GM21515 (cell line): ENCODE results near the gene CD37.
"Not testable (repeated sequence)": the region's sequence is repeated elsewhere in the genome, so short reads cannot be mapped to it uniquely, and the experiment has no call there.

Experiments
- ATAC-seq: cut with Tn5 transposase; IDR thresholded peaks from one replicate; pipeline ENCODE4 v1.9.1; 2021; ENCODE audit not compliant: unreplicated experiment

CD37 gene

DNA sequence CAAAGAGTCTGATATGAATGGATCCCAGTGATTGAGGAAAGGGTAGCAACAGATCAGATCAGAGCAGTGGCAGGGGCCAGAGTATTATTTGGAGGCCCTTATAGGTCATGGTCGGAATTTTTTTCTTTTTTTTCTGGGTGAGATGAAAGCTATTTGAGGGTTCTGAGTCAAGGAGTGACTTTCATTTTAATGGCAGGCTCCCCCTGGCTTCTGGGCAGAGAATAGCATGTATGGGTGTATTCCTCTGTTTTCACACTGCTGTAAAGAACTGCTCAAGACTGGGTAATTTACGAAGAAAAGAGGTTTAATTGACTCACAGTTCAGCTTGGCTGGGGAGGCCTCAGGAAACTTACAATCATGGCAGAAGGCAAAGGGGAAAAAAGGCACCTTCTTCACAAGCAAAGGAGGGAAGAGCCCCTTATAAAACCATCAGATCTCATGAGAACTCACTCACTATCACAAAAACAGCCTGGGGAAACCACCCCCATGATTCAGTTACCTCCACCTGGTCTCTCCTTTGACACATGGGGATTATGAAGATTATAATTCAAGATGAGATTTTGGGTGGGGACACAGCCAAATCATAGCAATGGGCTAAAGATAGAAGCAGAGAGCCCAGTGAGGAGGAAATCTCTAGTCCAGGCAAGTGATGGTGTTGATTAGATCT, 7.2 kb upstream of the CD37 start:
- no peak for ATAC-seq

DNA sequence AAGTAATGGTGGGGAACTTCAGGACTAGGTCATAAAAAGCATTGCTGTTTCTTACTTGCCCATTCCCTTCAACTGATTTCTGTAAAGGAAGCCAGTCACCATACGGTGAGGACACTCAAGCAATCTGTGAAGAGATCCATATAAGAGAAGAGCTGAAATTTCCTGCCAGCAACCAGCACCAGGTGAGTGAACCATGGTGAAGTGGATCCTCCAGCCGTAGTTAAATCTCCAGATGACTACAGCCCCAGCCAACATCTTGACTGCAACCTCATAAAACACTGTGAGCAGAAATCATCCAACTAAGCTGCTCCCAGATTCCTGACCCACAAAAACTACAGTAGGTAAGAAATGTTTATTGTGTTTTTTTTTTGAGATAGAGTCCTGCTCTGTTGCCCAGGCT, 6.5 kb upstream of the CD37 start:
- ATAC-seq, result no peak

DNA sequence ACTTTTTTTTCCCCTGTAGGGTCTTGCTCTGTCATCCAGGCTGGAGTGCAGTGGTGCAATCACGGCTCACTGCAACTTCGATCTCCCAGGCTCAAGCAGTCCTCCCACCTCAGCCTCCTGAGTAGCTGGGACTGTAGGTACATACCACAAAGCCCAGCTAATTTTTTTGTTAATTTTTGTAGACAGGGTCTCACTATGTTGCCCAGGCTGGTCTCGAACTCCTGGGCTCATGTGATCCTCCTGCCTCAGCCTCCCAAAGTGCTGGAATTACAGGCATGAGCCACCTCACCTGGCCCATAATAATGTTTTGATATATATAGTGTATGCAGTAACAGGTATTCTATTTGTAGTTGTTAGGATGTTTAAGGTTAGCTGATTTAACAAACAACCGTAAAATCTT, 4.0 kb upstream of the CD37 start:
- ATAC-seq, result not testable (repeated sequence)

DNA sequence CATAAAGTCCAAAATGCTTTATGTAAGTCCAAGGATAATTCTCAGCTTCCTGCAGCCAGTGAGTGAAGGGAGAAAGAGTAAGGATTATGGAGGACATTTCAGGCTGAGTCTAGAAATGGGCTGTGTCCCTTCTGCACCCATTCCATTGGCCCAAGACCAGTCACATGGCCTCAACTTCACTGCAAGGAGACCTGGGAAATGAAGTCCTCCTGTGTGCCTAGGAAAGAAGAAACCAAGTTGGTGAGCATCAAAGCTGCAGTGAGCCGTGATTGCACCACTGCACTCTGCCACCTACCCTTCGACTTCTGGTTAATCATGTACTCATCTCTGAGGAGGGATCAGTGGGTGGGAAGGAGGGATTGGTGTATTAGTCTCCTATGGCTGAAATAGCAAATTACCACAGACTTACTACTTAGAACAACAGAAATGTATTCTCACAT, 3.6 kb upstream of the CD37 start:
- ATAC-seq, result peak; percentile 34

DNA sequence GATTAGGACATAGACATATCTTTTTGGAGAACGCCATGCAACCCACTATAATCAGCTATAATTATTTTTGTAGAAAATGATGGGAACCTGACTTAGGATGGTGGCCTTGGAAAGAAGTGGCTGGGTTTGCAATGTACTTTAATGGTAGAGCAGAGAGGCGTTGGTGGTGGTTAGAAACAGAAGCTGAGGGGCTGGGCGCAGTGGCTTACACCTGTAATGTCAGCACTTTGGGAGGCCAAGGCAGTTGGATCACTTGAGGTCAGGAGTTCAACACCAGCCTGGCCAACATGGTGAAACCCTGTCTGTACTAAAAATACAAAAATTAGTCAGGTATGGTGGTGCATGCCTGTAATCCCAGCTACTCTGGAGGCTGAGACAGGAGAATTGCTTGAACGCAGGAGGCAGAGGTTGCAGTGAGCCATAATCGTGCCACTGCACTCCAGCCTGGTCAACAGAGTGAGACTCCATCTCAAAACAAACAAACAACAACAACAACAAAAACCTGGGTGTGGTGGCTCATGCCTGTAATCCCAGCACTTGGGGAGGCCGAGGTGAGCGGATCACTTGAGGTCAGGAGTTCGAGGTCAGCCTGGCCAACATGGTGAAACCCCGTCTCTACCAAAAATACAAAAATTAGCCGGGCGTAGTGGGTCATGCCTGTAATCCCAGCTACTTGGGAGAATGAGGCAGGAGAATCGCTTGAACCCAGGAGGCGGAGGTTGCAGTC, 2.4 kb upstream of the CD37 start:
- not testable (repeated sequence) for ATAC-seq

GRCh38 chr19:49333418-49333805, 1.8 kb upstream of the CD37 start:
- ATAC-seq, result no peak

GRCh38 chr19:49333811-49334288, 1.4 kb upstream of the CD37 start:
- ATAC-seq, result peak; percentile 43

DNA sequence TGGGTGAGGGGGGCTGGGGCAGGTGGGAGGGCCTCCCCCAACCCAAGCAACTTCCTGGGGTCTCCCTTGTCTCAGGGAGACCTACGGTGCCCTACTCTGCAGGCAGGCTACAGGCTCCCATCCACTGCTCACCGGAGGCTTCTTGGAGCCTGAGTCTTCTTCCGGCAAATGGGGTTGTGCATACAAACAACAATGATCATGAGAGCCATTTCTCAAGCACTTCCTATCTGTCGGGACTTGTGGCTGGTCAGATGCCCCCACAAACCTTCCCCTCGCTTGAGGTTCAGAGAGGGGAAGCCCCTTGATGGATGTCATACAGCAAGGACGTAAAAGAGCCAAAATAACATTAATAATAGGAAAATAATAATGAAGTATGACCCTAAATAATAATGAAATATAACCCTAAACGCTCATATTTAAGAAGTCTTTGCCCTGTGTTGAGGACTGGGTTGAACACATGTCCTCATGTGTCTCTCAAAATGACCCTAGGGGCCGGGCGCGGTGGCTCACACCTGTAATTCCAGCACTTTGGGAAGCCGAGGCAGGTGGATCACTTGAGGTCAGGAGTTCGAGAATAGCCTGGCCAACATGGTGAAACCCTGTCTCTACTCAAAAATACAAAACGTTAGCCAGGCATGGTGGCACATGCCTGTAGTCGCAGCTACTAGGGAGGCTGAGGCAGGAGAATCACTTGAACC, 727 bp downstream of the CD37 start:
- ATAC-seq, result no peak

DNA sequence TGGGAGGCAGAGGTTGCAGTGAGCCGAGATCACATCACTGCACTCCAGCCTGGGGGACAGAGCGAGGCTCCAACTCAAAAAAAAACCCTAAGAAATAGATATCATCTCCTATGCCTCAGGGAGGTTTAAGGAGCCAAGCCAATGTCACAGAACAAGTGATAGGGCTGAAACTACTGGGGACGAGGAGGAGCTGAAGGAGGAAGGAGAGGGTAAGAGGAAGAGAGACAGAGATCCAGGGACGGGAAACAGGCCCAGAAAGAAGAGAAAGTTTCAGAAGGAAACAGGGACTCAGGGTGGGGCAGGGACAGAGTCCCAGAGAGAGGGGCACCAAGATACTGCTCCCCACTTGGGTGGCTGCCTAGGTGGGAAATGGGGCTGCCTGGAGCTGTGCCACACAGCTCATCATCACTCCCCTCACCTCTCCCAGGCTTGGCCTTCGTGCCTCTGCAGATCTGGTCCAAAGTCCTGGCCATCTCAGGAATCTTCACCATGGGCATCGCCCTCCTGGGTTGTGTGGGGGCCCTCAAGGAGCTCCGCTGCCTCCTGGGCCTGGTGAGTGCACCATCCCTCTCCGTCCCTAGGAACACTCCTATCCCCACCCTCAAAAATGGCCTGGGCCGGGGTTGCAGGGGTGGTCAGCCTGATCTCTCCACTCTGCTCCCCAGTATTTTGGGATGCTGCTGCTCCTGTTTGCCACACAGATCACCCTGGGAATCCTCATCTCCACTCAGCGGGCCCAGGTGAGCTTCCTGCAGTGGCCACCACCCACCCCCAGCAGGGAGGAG, 1.5 kb downstream of the CD37 start:
- ATAC-seq, result no peak

DNA sequence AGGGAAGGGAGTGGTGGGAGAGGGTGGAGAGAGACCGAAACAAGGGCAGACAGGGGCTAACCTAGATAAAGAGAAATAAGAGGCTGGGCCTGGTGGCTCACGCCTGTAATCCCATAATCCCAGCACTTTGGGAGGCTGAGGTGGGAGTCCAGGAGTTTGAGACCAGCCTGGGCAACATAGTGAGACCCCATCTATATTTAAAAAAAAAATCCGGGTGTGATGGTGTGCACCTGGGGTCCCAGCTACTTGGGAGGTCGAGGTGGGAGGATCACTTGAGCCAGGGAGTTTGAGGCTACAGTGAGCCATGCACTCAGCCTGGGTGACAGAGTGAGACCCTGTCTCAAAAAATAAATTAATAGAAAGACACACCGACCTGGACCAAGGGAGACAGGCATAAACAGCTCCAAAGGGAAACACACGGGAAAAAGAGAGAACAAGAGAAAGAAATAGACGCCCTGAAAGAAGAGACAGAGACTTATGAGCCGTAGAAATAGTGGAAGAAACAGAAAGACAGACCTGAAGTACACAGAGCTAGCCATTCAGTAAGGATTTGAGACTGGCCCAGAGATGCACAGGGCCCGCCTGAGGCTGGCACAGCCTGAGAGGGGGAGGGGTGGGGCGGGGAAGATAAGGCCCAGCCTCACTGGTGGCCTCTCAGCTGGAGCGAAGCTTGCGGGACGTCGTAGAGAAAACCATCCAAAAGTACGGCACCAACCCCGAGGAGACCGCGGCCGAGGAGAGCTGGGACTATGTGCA, 2.2 kb downstream of the CD37 start:
- no peak for ATAC-seq

- ATAC-seq, result no peak
Measured at GRCh38 chr19:49338023-49338677, 2.9 kb downstream of the CD37 start.

DNA sequence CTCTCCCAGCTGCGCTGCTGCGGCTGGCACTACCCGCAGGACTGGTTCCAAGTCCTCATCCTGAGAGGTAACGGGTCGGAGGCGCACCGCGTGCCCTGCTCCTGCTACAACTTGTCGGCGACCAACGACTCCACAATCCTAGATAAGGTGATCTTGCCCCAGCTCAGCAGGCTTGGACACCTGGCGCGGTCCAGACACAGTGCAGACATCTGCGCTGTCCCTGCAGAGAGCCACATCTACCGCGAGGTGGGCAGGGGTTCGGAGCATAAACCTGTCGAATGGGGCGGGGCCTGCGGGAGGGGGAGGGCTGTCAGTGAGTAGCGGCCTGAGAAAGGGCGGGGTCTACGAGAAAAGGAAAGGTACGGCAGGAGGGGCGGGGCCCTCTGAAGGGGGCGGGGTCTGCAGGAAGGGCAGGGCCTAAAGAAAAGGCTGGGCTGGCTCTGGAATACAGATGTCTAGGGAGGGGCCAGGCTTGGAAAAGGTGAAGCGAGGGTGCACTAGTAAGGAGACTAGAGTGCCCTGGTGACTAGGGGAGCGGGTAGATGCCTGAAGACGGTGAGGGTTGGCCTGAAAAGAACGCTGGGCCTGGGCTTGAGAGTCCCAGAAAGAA, 3.6 kb downstream of the CD37 start:
- no peak for ATAC-seq

DNA sequence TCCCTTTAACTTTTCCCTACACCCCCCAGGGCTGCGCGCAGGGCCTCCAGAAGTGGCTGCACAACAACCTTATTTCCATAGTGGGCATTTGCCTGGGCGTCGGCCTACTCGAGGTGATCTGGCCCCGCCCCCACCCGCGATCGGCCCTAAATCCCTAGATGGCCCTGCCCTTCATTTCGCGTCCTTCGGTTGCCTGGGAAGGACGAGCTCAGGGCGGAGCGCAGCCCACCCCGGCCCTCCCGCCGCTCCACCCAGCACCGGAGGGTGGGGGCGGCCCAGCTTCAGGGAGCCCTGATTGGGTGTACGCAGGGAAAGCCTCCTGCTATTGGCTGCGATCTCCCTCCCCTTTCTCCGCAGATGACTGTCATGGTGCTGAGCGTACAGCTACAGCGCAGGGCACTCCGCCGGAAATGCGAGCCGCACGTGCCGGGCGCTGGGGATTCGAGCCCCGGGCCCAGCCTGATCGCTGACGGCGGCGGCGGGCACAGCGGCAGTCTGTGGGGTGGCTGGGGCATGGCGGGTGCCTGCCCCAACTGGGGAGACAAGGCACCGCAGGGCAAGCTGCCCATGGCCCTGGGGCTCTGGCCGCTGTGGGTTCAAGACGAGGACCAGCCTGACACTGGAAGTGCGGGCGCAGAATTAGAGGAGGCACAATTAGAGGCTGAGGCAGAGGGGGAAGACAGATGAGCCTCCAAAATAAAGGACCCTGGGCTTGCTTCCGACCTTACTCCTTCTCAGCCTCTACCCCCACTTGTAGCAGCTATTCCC, 4.3 kb downstream of the CD37 start:
- no peak for ATAC-seq

DNA sequence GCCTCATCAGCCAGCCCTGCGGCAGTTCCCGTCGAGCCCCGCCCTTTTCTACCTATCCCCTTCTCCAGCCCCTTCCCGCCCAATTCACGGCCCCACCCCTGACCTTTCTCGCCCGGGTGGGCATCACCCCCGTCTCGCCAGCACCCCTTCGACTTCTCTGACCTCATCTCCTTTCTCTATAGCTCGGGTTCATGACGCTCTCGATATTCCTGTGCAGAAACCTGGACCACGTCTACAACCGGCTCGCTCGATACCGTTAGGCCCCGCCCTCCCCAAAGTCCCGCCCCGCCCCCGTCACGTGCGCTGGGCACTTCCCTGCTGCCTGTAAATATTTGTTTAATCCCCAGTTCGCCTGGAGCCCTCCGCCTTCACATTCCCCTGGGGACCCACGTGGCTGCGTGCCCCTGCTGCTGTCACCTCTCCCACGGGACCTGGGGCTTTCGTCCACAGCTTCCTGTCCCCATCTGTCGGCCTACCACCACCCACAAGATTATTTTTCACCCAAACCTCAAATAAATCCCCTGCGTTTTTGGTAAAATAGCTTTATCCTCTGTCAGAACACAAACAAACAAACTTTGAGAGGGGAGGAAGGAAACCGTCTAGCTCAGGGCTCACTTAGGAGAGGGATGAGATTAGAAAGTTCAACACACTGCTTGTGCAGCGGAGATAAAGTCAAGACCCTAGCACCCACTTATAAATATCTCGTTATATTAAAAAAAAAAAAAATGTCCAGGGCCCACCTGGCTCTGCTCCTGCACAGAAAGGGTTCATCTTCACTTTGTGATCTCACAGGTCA, 5.1 kb downstream of the CD37 start:
- ATAC-seq, result no peak

DNA sequence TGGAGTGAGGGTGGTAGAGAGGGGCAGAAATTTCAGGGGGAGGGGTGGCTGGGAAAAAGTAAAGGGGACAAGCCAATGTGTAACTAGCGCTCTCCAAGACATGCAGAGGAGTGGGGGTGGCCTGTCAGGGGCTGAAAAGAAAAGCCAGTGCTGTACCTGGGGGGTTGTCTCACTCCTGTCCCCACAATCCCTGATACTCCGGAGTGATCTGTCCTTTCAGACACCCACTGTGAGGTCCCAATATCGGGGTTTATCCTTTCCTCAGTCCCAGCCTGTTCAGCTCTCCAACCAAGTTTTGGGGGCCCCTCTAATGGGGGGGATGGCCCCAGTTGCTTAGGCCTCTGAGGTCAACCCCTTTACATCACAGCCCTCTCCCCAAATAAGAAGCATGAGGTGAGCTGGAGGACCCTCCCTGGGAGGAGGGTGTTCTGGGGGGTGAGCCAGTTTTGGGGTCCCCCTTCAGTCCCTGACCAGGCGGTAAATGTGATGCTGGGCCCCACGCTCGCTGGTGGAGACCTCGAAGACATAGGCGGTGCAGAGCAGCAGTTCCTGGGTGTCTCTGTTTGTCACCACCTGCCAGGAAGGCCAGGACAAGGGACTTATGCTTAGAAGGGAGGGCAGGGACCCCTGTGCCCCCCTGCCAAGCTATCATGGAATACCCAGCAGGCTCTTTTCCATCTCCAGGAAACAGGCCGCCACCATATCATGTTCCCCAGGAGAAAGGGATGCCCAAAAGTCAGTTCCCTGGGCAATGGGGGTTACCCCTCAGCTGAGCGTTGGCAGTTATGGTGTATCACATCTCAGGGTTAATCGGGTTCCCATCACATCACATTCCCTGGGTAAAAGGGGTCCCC, 5.9 kb downstream of the CD37 start:
- no peak for ATAC-seq

DNA sequence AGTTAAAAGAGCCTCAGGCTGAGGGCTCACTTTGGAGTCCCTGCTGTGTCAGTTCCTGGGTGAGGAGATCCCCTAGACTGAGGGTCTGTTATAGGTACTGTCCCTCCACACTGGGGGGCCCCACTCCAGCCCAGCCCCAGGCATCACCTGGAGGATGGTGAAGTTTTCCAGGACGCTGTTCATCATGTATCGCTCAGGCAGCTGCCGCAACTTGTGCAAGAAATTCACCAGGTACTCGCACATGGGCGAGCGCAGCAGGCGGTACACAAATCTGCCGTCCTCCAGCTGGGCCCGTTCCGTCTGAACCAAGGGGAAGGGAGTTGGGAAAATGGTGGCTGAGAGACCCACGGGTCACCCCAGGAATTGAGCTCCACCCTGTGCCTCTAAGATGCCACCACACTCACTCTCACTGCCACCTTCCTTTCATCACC, 7.1 kb downstream of the CD37 start:
- ATAC-seq, result no peak

DNA sequence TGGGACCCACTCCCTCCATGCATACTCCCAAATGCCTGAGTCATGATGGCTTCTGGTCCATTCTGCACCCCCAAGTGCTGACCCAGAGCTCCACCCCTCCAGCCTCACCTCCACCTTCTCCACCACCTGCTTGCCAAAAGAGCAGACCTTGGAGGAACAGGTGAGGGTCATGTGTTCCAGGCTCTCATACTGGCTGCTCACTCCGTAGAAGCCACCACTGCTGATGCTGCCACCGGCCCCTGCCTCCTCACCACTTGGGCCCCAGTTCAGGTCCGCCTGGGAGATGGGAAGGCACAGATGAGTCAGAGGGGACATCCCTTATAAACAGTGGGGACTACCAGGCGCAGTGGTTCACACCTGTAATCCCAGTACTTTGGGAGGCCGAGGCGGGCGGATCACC, 7.9 kb downstream of the CD37 start:
- no peak for ATAC-seq
